Astrocyte of the spinal cord (primary cell): ENCODE data around the gene C1orf50.
A peak's percentile ranks its signal among the peaks of the same experiment; 100 is the strongest.

Experiments used
- DNase-seq: peaks from one replicate; pipeline ENCODE4 v3.0.0; 2011; ENCODE audit warnings: low read depth, low spot score
- H3K4me3 ChIP-seq: 2 replicates; pipeline ENCODE4 v1.5.1; 2011; ENCODE audit warnings: low read depth, mild to moderate bottlenecking, low read length, moderate library complexity
- CTCF ChIP-seq: IDR thresholded peaks from 2 replicates; pipeline ENCODE4 v1.5.1; 2012; ENCODE audit warnings: low read depth, mild to moderate bottlenecking, low read length, inconsistent platforms
- in situ Hi-C: cut with HindIII; loops from 2 replicates; pipeline ENCODE4 v1.10.0; 2017; ENCODE audit warnings: low sequenced_read_pairs

Gene C1orf50

GRCh38 chr1:42765832-42766740 lies 963 bp upstream of the C1orf50 start:
- TF ChIP-seq CTCF = peak; percentile 67
- DNase-seq = peak; percentile 82
- H3K4me3 ChIP-seq = peak overlapping the region; percentile 96
- in situ Hi-C loops = no loop called here

DNA sequence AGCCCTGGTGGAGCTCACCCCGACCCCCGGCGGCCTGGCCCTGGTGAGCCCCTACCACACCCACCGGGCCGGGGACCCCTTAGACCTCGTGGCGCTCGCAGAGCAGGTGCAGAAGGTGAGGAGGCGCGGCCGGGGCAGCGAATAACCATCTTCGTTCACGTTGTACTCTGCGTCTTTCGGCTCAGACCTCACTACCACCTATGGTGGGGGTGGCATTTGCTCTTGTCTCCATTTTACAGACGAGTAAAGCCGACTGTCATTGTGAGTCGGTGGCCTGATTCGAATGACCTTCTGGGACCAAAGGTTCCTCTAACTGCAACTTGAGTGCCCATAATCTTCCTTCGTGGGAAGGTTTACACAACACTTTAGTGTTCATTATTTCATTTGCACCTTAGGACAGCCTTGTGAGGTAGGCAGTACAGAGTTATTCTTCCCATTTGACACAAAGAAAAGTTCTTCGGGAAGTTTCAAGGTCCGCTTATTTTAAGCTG lies 506 bp downstream of the C1orf50 start:
- TF ChIP-seq CTCF = no peak
- DNase-seq = no peak
- H3K4me3 ChIP-seq = peak overlapping the region; percentile 96
- in situ Hi-C loops = no loop called here

- peak overlapping the region; percentile 96 for H3K4me3 ChIP-seq
- no peak for DNase-seq
- in situ Hi-C loops = no loop called here
- TF ChIP-seq CTCF = no peak
These were observed 1.1 kb downstream of the C1orf50 start for GRCh38 chr1:42768172-42768571.

- H3K4me3 ChIP-seq = no peak overlapping the region
- in situ Hi-C loops = no loop called here
- TF ChIP-seq CTCF = no peak
- no peak for DNase-seq
These were observed 2.8 kb downstream of the C1orf50 start for GRCh38 chr1:42769811-42770210.

GRCh38 chr1:42773420-42773819 lies 6.4 kb downstream of the C1orf50 start:
- H3K4me3 ChIP-seq = no peak overlapping the region
- DNase-seq = no peak
- in situ Hi-C loops = no loop called here
- no peak for TF ChIP-seq CTCF

DNA sequence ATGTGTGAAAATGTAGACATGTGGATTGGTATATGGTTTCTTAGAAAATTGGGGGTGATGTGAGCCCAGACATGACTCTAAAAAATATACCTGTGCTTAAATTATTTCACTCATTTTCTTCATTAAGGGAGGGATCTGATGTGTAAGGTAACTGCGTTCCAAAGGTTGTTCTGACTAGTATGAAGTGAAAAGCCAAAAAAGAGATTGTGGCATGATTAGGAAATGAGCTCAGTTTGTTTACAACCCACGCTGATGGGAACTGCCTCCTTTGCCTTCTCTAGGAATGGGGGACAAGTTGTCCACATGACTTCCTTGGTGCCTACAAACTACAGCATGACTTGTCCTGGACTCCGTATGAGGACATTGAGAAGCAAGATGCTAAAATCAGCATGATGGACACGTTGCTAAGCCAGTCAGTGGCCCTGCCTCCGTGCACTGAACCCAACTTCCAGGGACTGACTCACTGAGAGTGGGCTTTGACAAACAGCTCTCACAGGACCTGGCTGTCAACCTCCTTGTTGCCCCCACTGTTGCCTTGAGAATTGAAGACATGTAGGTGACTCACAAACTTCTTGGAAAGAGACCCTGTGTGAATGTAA lies 8.0 kb downstream of the C1orf50 start:
- DNase-seq = no peak
- TF ChIP-seq CTCF = no peak
- no peak overlapping the region for H3K4me3 ChIP-seq
- in situ Hi-C loops = no loop called here
